Measurements from ENCODE around the gene NCAM1. TPM values are rescaled to one million over a fixed set of nuclear protein-coding genes. Genes with fewer than 3 reads are reported as not detected.

Gene NCAM1
- total RNA-seq, 1 experiment from 2014 or later: not detected

DNA sequence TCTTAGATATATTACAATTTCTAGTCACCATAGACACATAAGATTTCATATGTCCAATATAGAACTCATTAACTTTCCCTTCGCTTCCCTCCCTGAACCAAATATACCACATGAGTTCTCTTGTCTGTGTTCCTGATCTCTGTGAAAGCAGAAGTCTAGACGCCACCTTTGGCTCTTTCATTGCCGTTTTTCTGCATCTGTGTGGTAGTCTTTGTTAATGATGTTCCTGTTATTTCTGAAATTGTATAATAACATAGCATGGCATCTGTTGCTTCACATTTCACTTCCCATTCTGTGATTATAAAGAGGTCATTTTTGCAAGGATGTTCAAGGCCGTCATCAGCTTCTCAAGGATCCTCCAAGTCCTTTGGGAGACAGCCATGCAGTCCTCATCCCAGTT, 58.5 kb downstream of the NCAM1 start:
- H3K9me2 ChIP-seq (replicated peaks; ENCODE audit: low read length): no peaks in the 10 kb centered on the region
- ChIA-PET CTCF (no interaction called here), POLR2A (ENCODE audit: unreplicated experiment) (no interaction called here)
- H3K9ac ChIP-seq (ENCODE audit: low read length): no peak overlapping the region
- H3K79me2 ChIP-seq (ENCODE audit: low read length): no peaks in the 10 kb centered on the region
- H3K4me3 ChIP-seq (ENCODE audit: low read length): no peak overlapping the region
- H2AFZ ChIP-seq (ENCODE audit: low read length): no peak overlapping the region
- H4K20me1 ChIP-seq (ENCODE audit: low read length): no peaks in the 10 kb centered on the region
- no peak overlapping the region for H3K4me2 ChIP-seq (ENCODE audit: low read length)
- TF ChIP-seq EZH2 (IDR thresholded peaks at IDR 0.05; ENCODE audit: low read length, unreplicated experiment): no peak
- TF ChIP-seq, protein P1, sequence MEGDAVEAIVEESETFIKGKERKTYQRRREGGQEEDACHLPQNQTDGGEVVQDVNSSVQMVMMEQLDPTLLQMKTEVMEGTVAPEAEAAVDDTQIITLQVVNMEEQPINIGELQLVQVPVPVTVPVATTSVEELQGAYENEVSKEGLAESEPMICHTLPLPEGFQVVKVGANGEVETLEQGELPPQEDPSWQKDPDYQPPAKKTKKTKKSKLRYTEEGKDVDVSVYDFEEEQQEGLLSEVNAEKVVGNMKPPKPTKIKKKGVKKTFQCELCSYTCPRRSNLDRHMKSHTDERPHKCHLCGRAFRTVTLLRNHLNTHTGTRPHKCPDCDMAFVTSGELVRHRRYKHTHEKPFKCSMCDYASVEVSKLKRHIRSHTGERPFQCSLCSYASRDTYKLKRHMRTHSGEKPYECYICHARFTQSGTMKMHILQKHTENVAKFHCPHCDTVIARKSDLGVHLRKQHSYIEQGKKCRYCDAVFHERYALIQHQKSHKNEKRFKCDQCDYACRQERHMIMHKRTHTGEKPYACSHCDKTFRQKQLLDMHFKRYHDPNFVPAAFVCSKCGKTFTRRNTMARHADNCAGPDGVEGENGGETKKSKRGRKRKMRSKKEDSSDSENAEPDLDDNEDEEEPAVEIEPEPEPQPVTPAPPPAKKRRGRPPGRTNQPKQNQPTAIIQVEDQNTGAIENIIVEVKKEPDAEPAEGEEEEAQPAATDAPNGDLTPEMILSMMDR (conservative IDR thresholded peaks at IDR 0.05; ENCODE audit: low read depth, low read length): no peak
- no peak for TF ChIP-seq EZH2phosphoT487 (IDR thresholded peaks at IDR 0.05; ENCODE audit: borderline replicate concordance, low read length)
- H3K9me3 ChIP-seq (ENCODE audit: low read length): no peaks in the 10 kb centered on the region
- no peaks in the 10 kb centered on the region for H3K36me3 ChIP-seq (ENCODE audit: low read depth, low read length)
- no peak overlapping the region for H3K27ac ChIP-seq (ENCODE audit: low read length)
- no peaks in the 10 kb centered on the region for H3F3A ChIP-seq (ENCODE audit: low read length, unreplicated experiment)
- peaks cover 20% of the 10 kb centered on the region; the same call in 1 of the 2 replicates for H3K27me3 ChIP-seq (ENCODE audit: low read length)
- no peak for ATAC-seq
- no peak for DNase-seq
- no TSS peak for BruUV-seq (replicated peaks)
- intact Hi-C loops (cut with micrococcal nuclease): no loop called here
- H3K4me1 ChIP-seq (ENCODE audit: insufficient read depth, low read length): no peaks in the 10 kb centered on the region

DNA sequence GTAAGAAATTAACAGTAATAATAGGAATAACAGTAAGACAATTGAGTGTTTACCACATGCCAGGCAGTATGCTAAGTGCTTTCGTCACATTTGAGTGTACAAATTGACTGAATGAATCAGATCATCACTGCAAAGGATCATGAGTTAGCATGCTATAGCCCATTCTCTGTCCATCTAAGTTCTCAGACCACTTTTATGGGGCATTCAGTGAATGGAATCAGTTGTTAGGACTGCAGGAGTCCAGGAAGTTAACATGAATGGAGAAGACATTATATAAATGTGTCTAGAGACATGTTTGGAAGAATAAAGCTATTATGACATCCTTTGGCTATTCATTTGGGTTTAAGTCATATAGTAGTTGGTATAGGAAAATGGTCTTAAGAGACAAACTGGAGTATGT, 59.9 kb downstream of the NCAM1 start:
- Histone ChIP-seq H2AFZ (ENCODE audit: low read length) (no peak overlapping the region), H3K36me3 (ENCODE audit: low read depth, low read length) (no peaks in the 10 kb centered on the region), H3K4me2 (ENCODE audit: low read length) (no peak overlapping the region), H4K20me1 (ENCODE audit: low read length) (no peaks in the 10 kb centered on the region), H3F3A (ENCODE audit: low read length, unreplicated experiment) (no peaks in the 10 kb centered on the region), H3K4me3 (ENCODE audit: low read length) (no peak overlapping the region), H3K9me3 (ENCODE audit: low read length) (no peaks in the 10 kb centered on the region), H3K9ac (ENCODE audit: low read length) (no peak overlapping the region), H3K9me2 (replicated peaks; ENCODE audit: low read length) (no peaks in the 10 kb centered on the region), H3K79me2 (ENCODE audit: low read length) (no peaks in the 10 kb centered on the region), H3K27ac (ENCODE audit: low read length) (no peak overlapping the region), H3K4me1 (ENCODE audit: insufficient read depth, low read length) (no peaks in the 10 kb centered on the region), H3K27me3 (ENCODE audit: low read length) (peaks cover 20% of the 10 kb centered on the region; the same call in 1 of the 2 replicates)
- DNase-seq (no peak), ATAC-seq (no peak)
- TF ChIP-seq EZH2 (IDR thresholded peaks at IDR 0.05; ENCODE audit: low read length, unreplicated experiment) (no peak), EZH2phosphoT487 (IDR thresholded peaks at IDR 0.05; ENCODE audit: borderline replicate concordance, low read length) (no peak)
- TF ChIP-seq, protein P1 (conservative IDR thresholded peaks at IDR 0.05; ENCODE audit: low read depth, low read length): no peak
- POLR2A ChIA-PET (ENCODE audit: unreplicated experiment): no interaction called here
- CTCF ChIA-PET: no interaction called here
- intact Hi-C loops (cut with micrococcal nuclease): no loop called here
- BruUV-seq (replicated peaks): no TSS peak

DNA sequence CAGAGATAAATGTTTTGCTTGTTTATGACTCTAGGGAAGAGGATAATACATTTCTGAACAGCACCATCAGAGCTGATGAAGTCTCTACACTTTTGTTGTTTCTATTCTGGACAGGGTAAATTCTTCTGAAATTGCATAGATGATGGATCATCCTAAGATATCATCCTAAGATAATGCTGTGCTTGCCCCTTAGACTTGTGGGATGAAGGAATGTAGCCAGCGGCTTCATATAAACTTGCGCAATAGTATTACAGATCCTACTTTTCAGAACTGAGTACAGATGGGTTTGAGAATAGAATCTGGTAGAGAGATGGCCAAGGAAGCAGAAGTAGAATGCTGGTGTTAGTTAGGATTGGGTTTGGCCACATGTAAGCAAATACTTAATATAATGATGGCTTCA, 61.0 kb downstream of the NCAM1 start:
- Histone ChIP-seq H3K4me1 (ENCODE audit: insufficient read depth, low read length) (no peaks in the 10 kb centered on the region), H4K20me1 (ENCODE audit: low read length) (no peaks in the 10 kb centered on the region), H3K9me2 (replicated peaks; ENCODE audit: low read length) (no peaks in the 10 kb centered on the region), H3K4me3 (ENCODE audit: low read length) (no peak overlapping the region), H3K79me2 (ENCODE audit: low read length) (no peaks in the 10 kb centered on the region), H2AFZ (ENCODE audit: low read length) (no peak overlapping the region), H3K27me3 (ENCODE audit: low read length) (peaks cover 26% of the 10 kb centered on the region), H3K4me2 (ENCODE audit: low read length) (no peak overlapping the region), H3K27ac (ENCODE audit: low read length) (no peak overlapping the region), H3K9ac (ENCODE audit: low read length) (no peak overlapping the region), H3K36me3 (ENCODE audit: low read depth, low read length) (no peaks in the 10 kb centered on the region), H3F3A (ENCODE audit: low read length, unreplicated experiment) (no peaks in the 10 kb centered on the region), H3K9me3 (ENCODE audit: low read length) (no peaks in the 10 kb centered on the region)
- DNase-seq (no peak), ATAC-seq (no peak)
- ChIA-PET POLR2A (ENCODE audit: unreplicated experiment) (no interaction called here), CTCF (no interaction called here)
- BruUV-seq (replicated peaks): no TSS peak
- intact Hi-C loops (cut with micrococcal nuclease): no loop called here
- TF ChIP-seq, protein P1 (conservative IDR thresholded peaks at IDR 0.05; ENCODE audit: low read depth, low read length): no peak
- TF ChIP-seq EZH2phosphoT487 (IDR thresholded peaks at IDR 0.05; ENCODE audit: borderline replicate concordance, low read length): no peak
- no peak for TF ChIP-seq EZH2 (IDR thresholded peaks at IDR 0.05; ENCODE audit: low read length, unreplicated experiment)

Measured in PC-3 (cell line).